HG03520 (cell line): Measurements from ENCODE around the gene PSAPL1.
"Not testable (repeated sequence)": the region's sequence is repeated elsewhere in the genome, so short reads cannot be mapped to it uniquely, and the experiment has no call there.

Source experiments
- ATAC-seq: cut with Tn5 transposase; IDR thresholded peaks from one replicate; pipeline ENCODE4 v1.9.1; 2021; ENCODE audit warnings: mild to moderate bottlenecking, moderate library complexity; ENCODE audit not compliant: unreplicated experiment

Gene PSAPL1

GRCh38 chr4:7459471-7459870, 24.7 kb upstream of the PSAPL1 start:
- ATAC-seq: no peak

DNA sequence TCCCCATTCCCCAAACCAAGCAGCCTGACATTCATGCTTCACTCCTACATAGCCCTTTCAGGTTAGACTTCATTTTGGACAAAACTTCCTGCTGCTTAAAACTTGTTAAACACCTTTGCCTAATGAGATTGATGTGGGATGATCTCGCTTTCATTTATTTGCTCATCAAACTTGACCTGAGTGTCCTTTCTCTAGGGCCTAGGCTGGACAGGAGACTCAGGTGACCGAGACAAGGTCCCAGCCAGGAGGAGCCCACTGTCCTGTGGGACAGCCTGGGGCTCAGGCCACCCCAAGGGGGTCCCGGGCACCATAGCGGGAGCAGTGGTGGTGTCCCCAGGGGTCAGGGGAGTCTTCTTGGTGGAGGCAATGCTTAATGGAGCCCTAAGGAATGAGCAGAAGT, 23.7 kb upstream of the PSAPL1 start:
- ATAC-seq: no peak

DNA sequence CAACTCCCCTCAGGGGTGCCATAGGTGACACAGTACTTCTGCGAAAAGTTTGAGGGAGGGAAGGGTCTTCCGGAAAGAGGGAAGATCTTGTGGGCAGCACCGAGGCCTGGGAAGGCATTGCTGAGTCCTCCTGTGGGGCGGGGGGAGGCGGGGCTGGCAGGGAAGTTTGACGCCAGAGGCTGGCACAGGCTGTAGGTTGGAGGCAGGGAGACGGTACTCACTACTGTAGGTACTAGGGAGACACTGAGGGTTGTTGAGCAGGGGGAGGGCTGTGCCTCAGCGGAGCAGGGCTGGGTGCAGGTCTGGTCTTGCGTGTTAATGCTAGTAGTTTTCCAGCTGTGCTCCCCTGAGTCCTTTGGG, 23.3 kb upstream of the PSAPL1 start:
- no peak for ATAC-seq

DNA sequence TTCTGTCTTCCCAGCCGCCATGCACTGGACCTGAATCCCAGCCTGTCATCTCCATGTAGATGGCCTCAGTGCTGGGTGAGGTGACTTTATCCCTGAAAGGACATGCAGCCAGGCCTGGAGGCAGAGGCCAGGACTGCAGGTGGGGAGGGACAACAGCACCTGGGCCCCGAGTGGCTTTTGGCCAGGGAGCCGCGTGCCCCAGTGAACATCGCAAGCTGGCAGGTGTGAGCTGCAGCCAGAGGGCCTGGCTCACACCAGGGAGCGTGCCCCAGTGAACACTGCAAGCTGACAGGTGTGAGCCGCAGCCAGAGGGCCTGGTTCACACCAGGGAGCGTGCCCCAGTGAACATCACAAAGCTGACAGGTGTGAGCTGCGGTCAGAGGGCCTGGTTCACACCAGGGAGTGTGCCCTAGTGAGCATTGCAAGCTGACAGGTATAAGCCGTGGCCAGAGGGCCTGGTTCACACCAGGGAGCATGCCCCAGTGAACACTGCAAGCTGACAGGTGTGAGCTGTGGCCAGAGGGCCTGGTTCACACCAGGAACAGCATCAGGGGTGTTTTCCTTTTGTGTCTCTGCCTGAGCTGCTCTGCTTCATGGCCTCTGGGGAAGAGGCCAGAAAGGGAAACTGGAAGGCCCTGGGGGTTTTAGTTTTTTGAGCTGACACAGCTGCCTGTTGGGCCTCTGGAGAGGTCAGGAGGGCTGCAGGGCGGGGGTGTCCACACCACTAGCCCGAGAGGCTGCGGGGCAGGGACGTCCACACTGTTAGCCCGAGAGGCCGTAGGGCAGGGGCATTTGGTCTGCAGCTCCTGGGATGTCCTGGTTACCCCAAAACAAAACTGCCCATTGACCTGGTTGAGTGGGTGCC, 22.7 kb upstream of the PSAPL1 start:
- ATAC-seq: no peak

DNA sequence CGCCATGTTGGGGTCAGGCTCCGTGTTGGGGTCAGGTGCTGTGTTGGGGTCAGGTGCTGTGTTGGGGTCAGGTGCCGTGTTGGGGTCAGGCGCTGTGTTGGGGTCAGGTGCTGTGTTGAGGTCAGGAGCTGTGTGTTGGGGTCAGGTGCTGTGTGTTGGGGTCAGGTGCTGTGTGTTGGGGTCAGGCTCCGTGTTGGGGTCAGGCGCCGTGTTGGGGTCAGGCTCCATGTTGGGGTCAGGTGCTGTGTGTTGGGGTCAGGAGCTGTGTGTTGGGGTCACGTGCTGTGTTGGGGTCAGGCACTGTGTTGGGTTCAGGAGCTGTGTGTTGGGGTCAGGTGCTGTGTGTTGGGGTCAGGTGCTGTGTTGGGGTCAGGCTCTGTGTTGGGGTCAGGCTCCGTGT, 18.1 kb upstream of the PSAPL1 start:
- ATAC-seq: not testable (repeated sequence)

DNA sequence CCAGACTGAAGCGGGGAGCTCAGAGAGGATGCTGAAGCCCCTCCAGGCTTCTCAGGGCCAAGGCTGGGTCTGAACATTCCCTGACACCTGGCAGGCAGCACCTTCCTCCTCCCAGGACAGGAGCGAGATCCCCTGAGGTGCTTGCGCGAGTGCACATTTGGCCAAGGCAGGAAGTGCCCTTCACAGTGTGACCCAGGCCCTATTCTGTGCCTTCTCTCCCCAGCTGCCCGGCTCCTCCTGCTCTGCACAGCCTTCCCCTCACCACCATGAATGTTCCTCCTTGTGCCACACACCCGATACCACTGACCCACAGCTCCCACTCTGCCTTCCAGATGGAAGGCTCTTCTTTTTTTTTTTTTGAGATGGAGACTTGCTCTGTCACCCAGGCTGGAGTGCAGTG, 17.1 kb upstream of the PSAPL1 start:
- no peak for ATAC-seq

DNA sequence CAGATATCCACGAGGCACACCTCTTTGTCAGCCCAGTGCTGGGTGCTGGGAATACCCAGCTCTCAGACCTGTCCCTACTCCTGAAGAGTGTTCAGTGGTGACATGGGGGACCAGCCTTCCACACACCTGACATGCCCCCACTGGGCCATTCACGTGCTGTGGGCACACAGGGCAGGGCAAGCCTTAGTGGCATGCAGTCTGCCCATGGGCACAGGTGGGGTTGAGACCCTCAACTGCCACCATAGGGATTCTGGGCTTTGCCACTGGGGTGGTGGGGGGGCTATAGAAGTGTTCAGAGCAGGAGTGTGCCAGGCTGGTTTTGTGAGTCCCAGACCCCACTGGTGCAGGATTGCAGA, 16.7 kb upstream of the PSAPL1 start:
- no peak for ATAC-seq

GRCh38 chr4:7450775-7451433, 16.2 kb upstream of the PSAPL1 start:
- ATAC-seq: no peak

GRCh38 chr4:7448036-7448435, 13.3 kb upstream of the PSAPL1 start:
- no peak for ATAC-seq

GRCh38 chr4:7447236-7447635, 12.5 kb upstream of the PSAPL1 start:
- ATAC-seq: no peak

DNA sequence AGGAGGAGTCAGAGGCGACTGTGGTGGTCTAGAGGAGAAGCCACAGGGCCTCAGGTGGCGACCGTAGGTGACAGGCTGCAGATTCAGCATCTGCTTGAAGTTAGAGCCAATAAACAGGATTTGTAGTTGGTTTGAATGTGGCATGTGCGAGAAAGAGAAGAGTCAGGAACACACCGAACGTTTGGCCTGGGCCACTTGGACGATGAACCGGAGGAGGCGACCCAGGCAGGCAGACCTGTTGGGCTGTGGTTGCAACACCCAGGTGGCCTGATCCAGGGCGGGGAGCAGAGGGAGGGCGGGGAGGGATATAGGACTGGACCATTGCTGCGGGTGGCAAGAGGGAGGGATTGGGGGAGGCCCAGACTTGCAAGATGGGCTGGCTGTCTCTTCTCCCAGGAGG, 10.0 kb upstream of the PSAPL1 start:
- no peak for ATAC-seq

- no peak for ATAC-seq
Measured at GRCh38 chr4:7444314-7444713, 9.6 kb upstream of the PSAPL1 start.

GRCh38 chr4:7442574-7443162, 7.9 kb upstream of the PSAPL1 start:
- no peak for ATAC-seq

DNA sequence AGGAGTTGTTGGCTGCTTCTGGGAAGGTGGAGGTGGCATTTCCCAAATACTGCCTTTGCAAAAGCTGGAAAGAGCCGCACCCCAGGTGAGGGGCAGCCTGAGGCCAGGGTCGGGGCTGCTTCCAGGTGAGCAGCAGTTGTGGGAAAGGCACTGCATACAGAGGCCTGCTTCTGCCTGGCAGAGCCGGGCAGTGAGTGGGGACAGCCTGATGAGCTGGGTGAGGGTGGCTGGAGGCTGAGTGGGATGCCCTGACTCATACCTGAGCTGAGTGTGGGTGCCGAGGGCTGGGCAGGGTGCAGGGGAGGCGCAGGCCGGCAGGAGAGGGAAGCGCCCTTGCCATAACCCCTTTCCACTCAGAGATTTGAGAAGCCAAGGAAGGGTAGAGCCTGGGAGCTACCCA, 6.5 kb upstream of the PSAPL1 start:
- ATAC-seq: no peak

- ATAC-seq: no peak
Measured at GRCh38 chr4:7439699-7440098, 5.0 kb upstream of the PSAPL1 start.

- ATAC-seq: no peak
Measured at GRCh38 chr4:7436256-7436655, 1.5 kb upstream of the PSAPL1 start.

- ATAC-seq: no peak
Measured at GRCh38 chr4:7435471-7436061, 836 bp upstream of the PSAPL1 start.

GRCh38 chr4:7434141-7434765, 477 bp downstream of the PSAPL1 start:
- no peak for ATAC-seq

- no peak for ATAC-seq
Measured at GRCh38 chr4:7433376-7434140, 1.2 kb downstream of the PSAPL1 start.

- ATAC-seq: no peak
Measured at GRCh38 chr4:7432531-7433375, 2.0 kb downstream of the PSAPL1 start.
